Type B pancreatic cell (in vitro differentiated cells): ENCODE measurements around the gene ZFP82. TPM values are rescaled to one million over a fixed set of nuclear protein-coding genes. Genes with fewer than 3 reads are reported as not detected.

Experiments
- DNase-seq: peaks from one replicate; pipeline ENCODE4 v3.0.0; 2021; ENCODE audit warnings: mixed read lengths; ENCODE audit not compliant: unreplicated experiment; ENCODE audit errors: extremely low spot score
- H3K27ac Mint-ChIP-seq: 2 replicates; pipeline ENCODE4 v1.8.0; 2021; ENCODE audit warnings: mild to moderate bottlenecking, mixed read lengths
- H3K27me3 Mint-ChIP-seq: 2 replicates; pipeline ENCODE4 v1.8.0; 2021; ENCODE audit warnings: mixed read lengths
- H3K36me3 Mint-ChIP-seq: 2 replicates; pipeline ENCODE4 v1.8.0; 2021; ENCODE audit warnings: mixed read lengths
- H3K4me1 Mint-ChIP-seq: one replicate; pipeline ENCODE4 v1.8.0; 2021; ENCODE audit warnings: mixed read lengths; ENCODE audit not compliant: unreplicated experiment
- H3K4me3 Mint-ChIP-seq: 2 replicates; pipeline ENCODE4 v1.8.0; 2021; ENCODE audit warnings: mild to moderate bottlenecking, mixed read lengths
- H3K9me3 Mint-ChIP-seq: 2 replicates; pipeline ENCODE4 v1.8.0; 2021; ENCODE audit warnings: mixed read lengths
- CTCF ChIP-seq: fragments of 200-600 bp; sonication (generic); conservative IDR thresholded peaks from 2 replicates; pipeline ENCODE4 v1.5.0; 2021; ENCODE audit warnings: antibody characterized with exemption, mild to moderate bottlenecking
- long read RNA-seq: library from polyadenylated mRNA; unstranded; transcript quantifications from one replicate; pipeline ENCODE4 v2.0.0, GENCODE V29; 2020
- total RNA-seq: library from RNA; stranded (reverse); gene quantifications from 2 replicates; pipeline ENCODE4 v1.2.1, GENCODE V29; 2021; ENCODE audit warnings: low replicate concordance

ZFP82 gene
- 6.0 and 13.0 TPM in 2 replicates for total RNA-seq
- long read RNA-seq, full-length matches to known transcripts, result 32 of 36 reads
- long read RNA-seq, partial matches to known transcripts, result 0 of 36 reads
- long read RNA-seq, other reads (novel, unspliced or antisense), result 4 of 36 reads

- no peak for TF ChIP-seq CTCF
- Mint-ChIP-seq H3K9me3 (peaks cover 4% of the 10 kb centered on the region), H3K27ac (peak within 1 kb of the TSS; percentile 95), H3K27me3 (no peaks in the 10 kb centered on the region), H3K4me1 (peaks cover 7% of the 10 kb centered on the region), H3K4me3 (peak within 1 kb of the TSS; percentile 97), H3K36me3 (peaks cover 27% of the 10 kb centered on the region)
- DNase-seq, result peak; percentile 90
Measured at GRCh38 chr19:36418287-36419001, at the start of gene ZFP82. TSS of gene ZFP82 (minus strand) at chr19:36418644. CDS start at chr19:36409789, 8,855 bp downstream.

GRCh38 chr19:36460046-36460445 is 41.6 kb upstream of the ZFP82 start:
- Mint-ChIP-seq H3K9me3 (peaks cover 14% of the 10 kb centered on the region), H3K27ac (no peak overlapping the region), H3K4me1 (no peaks in the 10 kb centered on the region), H3K4me3 (no peak overlapping the region), H3K36me3 (peaks cover 46% of the 10 kb centered on the region), H3K27me3 (no peaks in the 10 kb centered on the region)
- no peak for TF ChIP-seq CTCF
- no peak for DNase-seq

- no peak for TF ChIP-seq CTCF
- Mint-ChIP-seq H3K4me3 (no peak overlapping the region), H3K9me3 (peaks cover 20% of the 10 kb centered on the region), H3K27me3 (no peaks in the 10 kb centered on the region), H3K36me3 (peaks cover 55% of the 10 kb centered on the region), H3K4me1 (no peaks in the 10 kb centered on the region), H3K27ac (no peak overlapping the region)
- DNase-seq, result no peak
Measured at GRCh38 chr19:36456831-36457230, 38.4 kb upstream of the ZFP82 start.

- peaks cover 29% of the 10 kb centered on the region for H3K9me3 Mint-ChIP-seq
- no peak for DNase-seq
- no peaks in the 10 kb centered on the region for H3K4me1 Mint-ChIP-seq
- TF ChIP-seq CTCF, result no peak
- peaks cover 60% of the 10 kb centered on the region for H3K36me3 Mint-ChIP-seq
- no peak overlapping the region for H3K27ac Mint-ChIP-seq
- no peaks in the 10 kb centered on the region for H3K27me3 Mint-ChIP-seq
- no peak overlapping the region for H3K4me3 Mint-ChIP-seq
Measured at GRCh38 chr19:36449059-36449670, 30.7 kb upstream of the ZFP82 start.

- TF ChIP-seq CTCF, result no peak
- no peak overlapping the region for H3K27ac Mint-ChIP-seq
- no peaks in the 10 kb centered on the region for H3K4me1 Mint-ChIP-seq
- H3K9me3 Mint-ChIP-seq, result peaks cover 16% of the 10 kb centered on the region
- no peaks in the 10 kb centered on the region for H3K27me3 Mint-ChIP-seq
- no peak for DNase-seq
- H3K4me3 Mint-ChIP-seq, result no peak overlapping the region
- H3K36me3 Mint-ChIP-seq, result peaks cover 8% of the 10 kb centered on the region
Measured at GRCh38 chr19:36441339-36441738, 22.9 kb upstream of the ZFP82 start.
